Tibial artery (tissue), 4 donors: ENCODE data around the gene RAB40AL.

Source experiments
- DNase-seq, 2 donors: peaks; one replicate each; pipeline ENCODE4 v3.0.0-alpha.2; 2019
- H3K27ac ChIP-seq, 2 donors: fragments of 200-600 bp; sonication (generic) in 1 of 2; 1 replicate in 1 of 2; 2 replicates in 1 of 2; pipeline ENCODE4 v1.5.1; 2018 to 2019; ENCODE audit warnings: mild to moderate bottlenecking in 1 of 2
- H3K27me3 ChIP-seq, 2 donors: fragments of 200-600 bp; sonication (generic) in 1 of 2; one replicate each; pipeline versions ENCODE4 v1.5.1 to v1.6.0; 2016 to 2019
- H3K36me3 ChIP-seq, 3 donors: fragments of 200-600 bp; sonication (generic) in 2 of 3; one replicate each; pipeline ENCODE4 v1.5.1; 2016 to 2019; ENCODE audit warnings: mild to moderate bottlenecking in 2 of 3
- H3K4me1 ChIP-seq, 4 donors: fragments of 200-600 bp; sonication (generic) in 2 of 4; 1 replicate in 3 of 4; 2 replicates in 1 of 4; pipeline ENCODE4 v1.5.1; 2016 to 2019
- H3K4me3 ChIP-seq, 2 donors: fragments of 200-600 bp; sonication (generic) in 1 of 2; 1 replicate in 1 of 2; 2 replicates in 1 of 2; pipeline ENCODE4 v1.5.1; 2018 to 2019; ENCODE audit warnings: mild to moderate bottlenecking in 2 of 2
- H3K9me3 ChIP-seq, 3 donors: fragments of 200-600 bp; sonication (generic) in 1 of 3; one replicate each; pipeline ENCODE4 v1.5.1; 2016 to 2019
- CTCF ChIP-seq, 2 experiments: fragments of 200-600 bp in 1 of 2; fragments of 450-650 bp in 1 of 2; IDR thresholded peaks; one replicate each; pipeline ENCODE4 v1.5.1; 2017 to 2019; ENCODE audit warnings: antibody characterized with exemption in 2 of 2, mild to moderate bottlenecking in 1 of 2, moderate library complexity in 1 of 2
- intact Hi-C: fragments of 100-400 bp; cut with DNase I; formaldehyde crosslinking; loops from one replicate; pipeline ENCODE4 v1.15.0; 2023; ENCODE audit warnings: low total_unique reads

RAB40AL gene

GRCh38 chrX:102976286-102976685 lies 39.2 kb downstream of the RAB40AL start:
- Histone ChIP-seq H3K4me3 (no peak overlapping the region), H3K27ac (no peak overlapping the region), H3K4me1 (no peaks in the 10 kb centered on the region), H3K9me3 (peaks cover 0 to 23% (median 20%) of the 10 kb centered on the region in 3 donors), H3K36me3 (no peaks in the 10 kb centered on the region), H3K27me3 (no peaks in the 10 kb centered on the region)
- intact Hi-C loops, result no loop called here
- DNase-seq, result no peak
- no peak for TF ChIP-seq CTCF (IDR thresholded peaks at IDR 0.05)

- no peak for TF ChIP-seq CTCF (IDR thresholded peaks at IDR 0.05)
- DNase-seq, result no peak
- Histone ChIP-seq H3K27me3 (no peaks in the 10 kb centered on the region), H3K4me1 (no peaks in the 10 kb centered on the region), H3K27ac (no peak overlapping the region), H3K4me3 (no peak overlapping the region), H3K36me3 (no peaks in the 10 kb centered on the region), H3K9me3 (peaks cover 0 to 17% (median 15%) of the 10 kb centered on the region in 3 donors)
- intact Hi-C loops, result no loop called here
Observed at GRCh38 chrX:102976793-102977495, 39.9 kb downstream of the RAB40AL start.

GRCh38 chrX:102978594-102978993 lies 41.5 kb downstream of the RAB40AL start:
- Histone ChIP-seq H3K4me1 (no peaks in the 10 kb centered on the region), H3K36me3 (no peaks in the 10 kb centered on the region), H3K9me3 (peaks cover 0 to under 1% (median 0%) of the 10 kb centered on the region in 3 donors), H3K27ac (no peak overlapping the region), H3K27me3 (no peaks in the 10 kb centered on the region), H3K4me3 (no peak overlapping the region)
- no peak for TF ChIP-seq CTCF (IDR thresholded peaks at IDR 0.05)
- DNase-seq, result no peak
- intact Hi-C loops, result no loop called here

GRCh38 chrX:102979536-102979935 lies 42.5 kb downstream of the RAB40AL start:
- no peak for TF ChIP-seq CTCF (IDR thresholded peaks at IDR 0.05)
- Histone ChIP-seq H3K27me3 (no peaks in the 10 kb centered on the region), H3K4me1 (no peaks in the 10 kb centered on the region), H3K27ac (no peak overlapping the region), H3K9me3 (no peaks in the 10 kb centered on the region), H3K36me3 (no peaks in the 10 kb centered on the region), H3K4me3 (no peak overlapping the region)
- intact Hi-C loops, result no loop called here
- no peak for DNase-seq

- TF ChIP-seq CTCF (IDR thresholded peaks at IDR 0.05), result no peak
- no peak for DNase-seq
- H3K4me3 ChIP-seq, result no peak overlapping the region
- H3K9me3 ChIP-seq, result no peaks in the 10 kb centered on the region
- H3K27ac ChIP-seq, result no peak overlapping the region
- no peaks in the 10 kb centered on the region for H3K27me3 ChIP-seq
- intact Hi-C loops, result no loop called here
- H3K36me3 ChIP-seq, result no peaks in the 10 kb centered on the region
- H3K4me1 ChIP-seq, result no peaks in the 10 kb centered on the region
Observed at GRCh38 chrX:102983205-102983604, 46.1 kb downstream of the RAB40AL start.
